ENCODE measurements around the gene RWDD2A.
"Not testable (repeated sequence)": the region's sequence is repeated elsewhere in the genome, so short reads cannot be mapped to it uniquely, and the experiment has no call there.

Gene RWDD2A

GRCh38 chr6:83192871-83193746 is at the start of gene RWDD2A, which contains the start of gene PGM3:
RWDD2A (plus strand) TSS chr6:83193357; CDS start chr6:83194452, 1,095 bp downstream.
PGM3 (minus strand) TSS chr6:83193265; CDS start chr6:83191012, 2,253 bp downstream.
- DNase-seq = peak; percentile 84

DNA sequence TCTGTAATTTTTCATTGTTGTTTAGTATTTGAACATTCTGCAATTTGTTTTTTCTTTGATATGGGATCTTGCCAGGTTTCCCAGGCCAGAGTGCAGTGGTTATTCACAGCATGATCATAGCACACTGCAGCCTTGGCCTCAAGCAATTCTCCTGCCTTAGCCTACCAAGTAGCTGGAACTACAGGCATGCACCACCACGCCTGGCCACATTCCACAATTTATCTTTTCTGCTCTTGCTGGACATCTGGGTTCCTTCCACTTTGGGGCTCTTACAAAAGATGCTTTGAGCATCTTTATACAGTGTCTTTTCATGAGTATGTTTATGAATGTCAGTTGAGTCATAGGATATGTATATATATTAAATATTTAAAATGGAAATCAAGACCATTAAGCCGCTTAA is 42.0 kb upstream of the RWDD2A start:
- DNase-seq = no peak

DNA sequence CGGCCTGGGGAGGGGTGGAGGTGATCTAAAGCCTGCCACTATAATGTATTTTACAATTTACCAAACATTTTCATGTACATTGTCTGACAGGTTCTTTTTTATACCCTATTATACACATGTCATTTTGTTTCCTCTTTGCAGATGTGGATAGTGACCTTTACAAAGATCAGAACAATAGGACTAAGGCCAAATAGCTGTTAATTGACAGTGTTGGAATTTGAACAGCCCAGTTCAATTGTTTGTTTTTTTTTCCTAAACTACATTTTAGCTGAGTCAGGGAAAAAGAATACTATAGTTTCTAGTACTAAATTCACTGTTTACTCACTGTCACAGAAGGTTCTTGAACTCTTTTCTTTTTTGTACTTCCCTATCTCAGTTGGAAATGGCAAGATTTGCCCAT is 40.2 kb upstream of the RWDD2A start:
- no peak for DNase-seq

- DNase-seq = no peak
These were observed 39.2 kb upstream of the RWDD2A start for GRCh38 chr6:83153883-83154521.

- no peak for DNase-seq
These were observed 37.4 kb upstream of the RWDD2A start for GRCh38 chr6:83155794-83156193.

DNA sequence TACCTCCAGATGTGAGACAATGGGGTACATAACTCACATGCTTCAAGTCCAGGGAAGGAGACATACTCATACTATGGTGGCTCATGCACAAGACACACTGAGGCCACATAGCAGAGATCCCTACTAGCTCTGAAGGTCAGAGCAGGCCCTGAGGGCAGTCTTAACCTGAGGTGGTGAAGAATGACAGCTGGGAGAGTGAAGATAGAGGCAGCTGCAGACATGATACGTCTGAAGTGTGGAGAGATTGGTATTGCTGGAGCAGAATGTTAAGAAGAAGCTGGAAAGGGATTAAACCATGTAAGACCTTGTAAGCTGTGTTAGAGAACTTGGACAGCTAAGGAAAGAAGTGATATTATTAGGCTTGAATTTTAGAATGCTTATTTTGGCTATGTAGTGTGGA is 33.0 kb upstream of the RWDD2A start:
- no peak for DNase-seq

DNA sequence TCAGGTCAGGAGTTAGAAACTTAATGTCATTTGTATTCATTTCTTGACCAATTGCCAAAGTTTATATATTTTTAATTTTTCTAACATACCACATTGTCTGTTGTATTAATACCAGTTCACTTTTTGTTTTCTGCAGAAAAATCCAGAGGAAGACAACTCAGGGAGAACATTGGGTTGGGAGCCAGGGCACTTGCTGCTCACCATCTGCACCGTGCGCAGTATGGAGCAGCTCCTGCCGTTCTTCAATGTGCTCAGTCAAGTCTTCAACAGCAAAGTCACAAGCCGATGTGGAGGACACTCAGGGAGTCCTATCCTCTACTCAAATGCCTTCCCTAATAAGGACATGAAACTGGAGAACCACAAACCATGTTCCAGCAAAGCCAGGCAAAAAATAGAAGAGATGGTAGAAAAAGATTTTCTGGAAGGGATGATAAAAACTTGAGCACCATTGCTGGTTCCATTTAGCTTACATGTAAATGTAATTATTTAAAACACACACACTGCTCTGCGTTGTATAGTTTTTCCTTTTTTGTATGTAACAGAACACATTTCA is 25.4 kb upstream of the RWDD2A start:
- DNase-seq = no peak

DNA sequence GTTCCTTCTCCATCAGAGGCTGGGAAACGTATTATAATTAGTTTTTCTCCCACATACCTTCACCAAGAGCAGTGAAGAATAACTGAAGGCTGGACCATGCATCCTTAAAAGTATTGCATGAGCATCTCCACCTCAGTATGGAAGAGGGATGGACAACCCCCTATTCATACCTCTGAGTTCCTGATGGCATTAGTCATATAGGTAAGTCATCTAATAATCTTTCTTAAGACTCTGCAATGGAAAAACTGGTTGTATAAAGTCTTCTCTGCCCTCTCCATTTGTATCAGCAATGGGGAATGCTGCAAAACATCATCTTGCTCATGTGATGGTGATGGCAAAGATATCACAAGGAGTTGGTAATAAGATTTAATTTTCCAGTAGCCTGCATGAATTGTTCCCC is 24.6 kb upstream of the RWDD2A start:
- DNase-seq = no peak

DNA sequence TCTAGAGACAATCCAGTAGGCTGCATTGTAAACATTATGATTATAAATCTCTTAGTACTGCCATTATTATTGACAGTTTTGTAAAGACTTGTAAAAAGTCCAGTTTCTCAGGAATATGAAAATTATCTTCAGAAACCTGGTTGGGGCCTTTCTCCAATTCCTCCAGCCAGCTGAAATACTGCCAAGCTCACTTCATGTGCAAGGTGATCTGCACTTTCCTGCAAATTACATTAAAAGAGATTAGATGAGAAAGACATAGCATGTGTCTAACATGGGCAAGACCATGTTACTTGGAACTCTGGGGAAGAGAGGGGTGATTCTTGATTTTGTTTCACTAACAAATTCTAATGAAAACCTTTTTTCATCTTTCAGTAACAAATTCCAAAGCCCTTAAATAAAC is 24.1 kb upstream of the RWDD2A start:
- DNase-seq = no peak

DNA sequence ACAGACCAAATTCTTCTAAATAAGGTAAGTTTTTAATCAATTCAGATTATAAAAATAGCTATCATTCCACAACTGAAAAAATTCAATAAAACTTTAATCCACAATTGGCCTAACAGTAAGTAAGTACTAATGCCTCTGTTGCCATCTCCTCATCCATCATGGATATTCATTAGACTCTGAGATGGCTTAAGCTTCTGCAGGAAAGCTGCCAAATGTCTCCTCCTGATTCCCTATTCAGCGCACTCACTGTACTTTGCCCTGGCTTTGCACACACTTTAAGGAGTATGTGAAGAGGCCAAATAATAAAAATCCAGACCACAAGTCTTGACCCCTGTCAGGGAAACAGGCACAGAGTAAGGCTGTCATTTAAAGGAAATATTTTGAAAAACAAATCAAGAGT is 23.6 kb upstream of the RWDD2A start:
- no peak for DNase-seq

- no peak for DNase-seq
These were observed 16.9 kb upstream of the RWDD2A start for GRCh38 chr6:83176246-83176645.

DNA sequence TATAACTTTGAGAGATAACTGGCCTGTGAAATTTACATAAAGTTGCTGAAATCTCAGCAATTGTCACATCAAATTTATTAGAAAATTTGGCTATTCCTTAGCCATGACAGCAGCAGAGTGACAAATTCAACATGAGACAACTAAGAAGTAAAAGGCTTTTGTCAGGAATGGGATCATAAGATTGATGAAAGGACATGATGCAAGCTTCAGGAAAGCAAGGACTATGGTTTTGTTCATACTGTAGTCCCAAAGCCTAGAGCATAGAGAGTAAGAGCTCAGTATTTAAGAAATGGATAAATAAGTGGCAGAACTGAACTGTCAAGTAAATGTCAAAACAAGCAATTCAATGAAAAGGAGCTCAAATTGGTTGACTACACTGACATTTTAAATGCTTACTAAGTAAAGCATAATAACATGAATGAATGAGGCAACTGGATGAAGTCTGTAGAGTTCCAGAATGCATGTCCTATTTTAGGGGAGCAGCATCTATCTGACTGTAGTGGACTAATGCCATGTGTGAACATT is 12.7 kb upstream of the RWDD2A start:
- DNase-seq = no peak

DNA sequence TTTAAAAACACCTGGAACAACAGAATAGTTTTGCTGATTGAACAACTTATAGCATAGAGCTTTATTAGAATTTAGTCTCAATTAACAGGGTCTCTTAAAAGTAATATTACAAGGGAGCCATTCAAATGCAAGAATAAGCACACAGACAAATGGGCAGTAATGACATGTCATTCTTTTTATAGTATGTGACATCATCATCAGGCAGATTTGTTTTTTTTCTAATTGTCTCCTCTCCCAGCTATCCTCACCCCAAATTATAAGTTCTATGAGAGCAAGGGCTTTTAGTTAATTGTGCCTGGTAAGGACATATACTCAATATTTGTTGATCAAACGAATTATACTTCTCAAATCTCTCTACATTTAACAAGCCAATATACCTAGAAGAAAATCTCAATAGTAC is 11.0 kb upstream of the RWDD2A start:
- no peak for DNase-seq

- peak; percentile 92 for DNase-seq
These were observed 9.9 kb upstream of the RWDD2A start for GRCh38 chr6:83183082-83183828.

DNA sequence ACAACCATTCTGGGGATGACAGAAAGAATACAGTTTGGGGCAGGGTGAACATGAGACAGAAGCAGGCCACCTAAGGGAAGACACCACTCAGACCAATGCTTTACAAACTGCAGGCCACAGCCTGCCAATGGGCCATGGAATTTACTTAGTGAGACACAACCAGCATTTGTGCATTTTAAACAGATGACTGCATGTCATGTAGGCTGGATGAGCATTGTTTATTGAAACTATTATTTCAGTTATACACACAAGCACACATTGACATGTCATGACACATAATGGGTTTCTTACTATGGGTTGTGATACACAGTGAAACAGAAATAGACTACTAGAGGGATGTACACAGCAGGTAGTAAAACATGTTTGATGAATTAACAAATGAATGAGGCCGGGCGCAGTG is 8.1 kb upstream of the RWDD2A start:
- no peak for DNase-seq

DNA sequence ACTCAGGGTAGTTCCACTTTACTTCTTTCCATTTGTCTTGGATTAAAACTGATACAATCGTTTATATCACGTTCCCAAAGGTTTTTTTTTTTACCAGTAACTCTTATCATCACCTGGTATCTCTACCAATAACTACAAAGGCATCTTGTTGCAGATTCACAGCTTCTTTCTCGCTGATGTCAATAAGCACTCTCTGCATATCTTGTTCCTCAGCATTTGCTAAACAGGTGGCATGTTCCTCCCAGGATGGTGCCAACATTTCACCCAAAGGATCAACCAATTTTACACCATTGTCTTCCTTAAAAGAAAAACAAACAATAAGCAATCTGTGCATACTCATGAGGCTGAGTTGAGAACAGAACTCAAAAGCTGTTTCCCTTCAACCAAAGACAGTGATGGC is 4.7 kb upstream of the RWDD2A start:
- no peak for DNase-seq

DNA sequence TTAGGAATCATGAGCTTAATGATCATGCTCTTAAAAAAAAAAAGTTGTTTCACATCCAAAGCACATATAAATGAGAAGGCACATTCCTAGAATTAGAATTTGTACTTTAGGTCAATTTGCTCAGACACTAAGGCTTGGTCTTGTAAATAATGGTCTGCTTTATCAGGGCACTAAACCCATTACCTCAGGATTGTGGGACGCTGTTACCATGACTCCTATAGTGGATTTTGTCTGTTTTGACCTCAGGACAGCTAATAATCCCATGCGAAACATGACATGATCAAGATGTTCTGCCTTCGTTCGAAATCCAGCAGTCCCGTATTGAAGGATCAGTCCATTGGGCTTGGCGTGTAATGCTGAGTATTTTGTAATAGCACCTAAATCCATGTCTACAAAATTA is 2.5 kb upstream of the RWDD2A start:
- no peak for DNase-seq

- DNase-seq = not testable (repeated sequence)
These were observed 1.2 kb upstream of the RWDD2A start for GRCh38 chr6:83191974-83192373.

DNA sequence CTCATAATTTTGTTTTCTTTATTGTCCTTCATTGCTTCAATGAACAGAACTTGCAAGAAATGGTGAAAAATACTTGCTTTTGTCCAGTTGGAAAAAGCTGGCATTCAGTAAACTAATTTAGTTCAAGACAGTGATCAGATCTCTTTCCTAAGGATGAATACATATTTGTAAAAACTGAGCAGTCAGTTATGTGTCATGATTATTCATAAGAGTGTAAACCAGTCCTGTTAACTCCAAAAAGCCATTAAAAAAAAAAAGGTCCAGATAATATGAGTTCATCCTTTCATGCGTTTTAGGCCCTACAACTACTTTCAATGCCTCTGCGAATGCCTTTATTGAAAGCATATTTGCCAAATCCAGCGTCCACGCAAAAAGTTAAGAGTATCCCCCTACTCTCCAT is 701 bp upstream of the RWDD2A start:
- DNase-seq = no peak

DNA sequence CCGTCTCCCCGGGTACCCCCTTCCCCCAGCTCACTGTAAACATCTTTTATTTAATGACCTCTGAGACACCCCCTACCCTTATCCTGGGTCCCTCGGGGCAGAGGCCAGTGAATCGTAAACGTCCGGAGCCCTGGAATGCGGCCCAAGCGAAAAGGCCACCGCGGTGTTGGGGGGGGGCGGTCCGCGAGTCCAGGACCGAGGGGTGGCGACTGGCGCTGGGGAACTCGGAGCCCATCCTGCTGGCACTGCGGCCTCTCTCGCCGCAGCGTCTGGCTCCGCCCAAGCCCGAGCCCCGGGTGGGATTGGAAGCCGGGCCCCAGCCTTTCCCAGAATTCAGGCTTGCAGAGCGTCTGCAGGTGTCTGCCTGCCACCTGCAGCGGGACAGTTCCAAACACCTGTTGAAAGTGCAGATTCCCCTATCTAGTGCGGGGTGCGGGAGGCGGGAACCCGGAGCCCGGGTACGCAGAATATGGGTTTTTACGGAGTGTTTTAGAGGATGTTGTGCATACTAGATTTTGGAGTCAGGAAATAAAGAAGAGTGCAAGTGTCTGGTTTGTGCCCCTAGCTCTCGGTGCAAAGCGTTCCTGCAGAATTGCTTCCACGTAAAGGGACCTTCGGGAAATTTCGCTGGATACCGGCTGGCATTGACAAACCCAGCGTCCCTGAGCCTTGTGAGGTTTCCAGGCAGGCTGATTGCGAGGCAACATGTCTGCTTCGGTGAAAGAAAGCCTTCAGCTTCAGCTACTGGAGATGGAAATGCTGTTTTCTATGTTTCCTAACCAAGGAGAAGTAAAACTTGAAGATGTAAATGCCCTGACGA is 800 bp downstream of the RWDD2A start:
- DNase-seq = no peak

GRCh38 chr6:83198486-83199172 is 5.5 kb downstream of the RWDD2A start:
- DNase-seq = no peak

Measured in fibroblast of upper back skin (primary cell).